HG03060 (cell line): ENCODE results near the gene PLD2.
"Not testable (repeated sequence)": the region's sequence is repeated elsewhere in the genome, so short reads cannot be mapped to it uniquely, and the experiment has no call there.

Experiments used
- ATAC-seq: cut with Tn5 transposase; IDR thresholded peaks from one replicate; pipeline ENCODE4 v1.9.1; 2021; ENCODE audit warnings: low read depth, moderate number of reproducible peaks; ENCODE audit not compliant: unreplicated experiment

PLD2 gene

GRCh38 chr17:4852567-4853207, 45.7 kb downstream of the PLD2 start:
- no peak for ATAC-seq

- no peak for ATAC-seq
These were observed 46.3 kb downstream of the PLD2 start for GRCh38 chr17:4853208-4853671.

- no peak for ATAC-seq
These were observed 47.2 kb downstream of the PLD2 start for GRCh38 chr17:4854111-4854681.

- ATAC-seq: no peak
These were observed 49.5 kb downstream of the PLD2 start for GRCh38 chr17:4856271-4856936.

GRCh38 chr17:4856937-4857314, 50.0 kb downstream of the PLD2 start:
- no peak for ATAC-seq

GRCh38 chr17:4857347-4857746, 50.4 kb downstream of the PLD2 start:
- not testable (repeated sequence) for ATAC-seq

- ATAC-seq: no peak
These were observed 51.3 kb downstream of the PLD2 start for GRCh38 chr17:4858068-4858881.

- no peak for ATAC-seq
These were observed 51.9 kb downstream of the PLD2 start for GRCh38 chr17:4858882-4859260.

- ATAC-seq: no peak
These were observed 53.1 kb downstream of the PLD2 start for GRCh38 chr17:4859816-4860625.

- no peak for ATAC-seq
These were observed 53.7 kb downstream of the PLD2 start for GRCh38 chr17:4860651-4861050.

GRCh38 chr17:4861052-4861451, 54.1 kb downstream of the PLD2 start:
- ATAC-seq: no peak

GRCh38 chr17:4862720-4863119, 55.8 kb downstream of the PLD2 start:
- ATAC-seq: no peak

GRCh38 chr17:4863321-4863720, 56.4 kb downstream of the PLD2 start:
- no peak for ATAC-seq

- ATAC-seq: not testable (repeated sequence)
These were observed 60.6 kb downstream of the PLD2 start for GRCh38 chr17:4867535-4867934.

- ATAC-seq: not testable (repeated sequence)
These were observed 62.4 kb downstream of the PLD2 start for GRCh38 chr17:4869058-4869998.

GRCh38 chr17:4870855-4871254, 63.9 kb downstream of the PLD2 start:
- ATAC-seq: no peak

GRCh38 chr17:4872786-4873185, 65.8 kb downstream of the PLD2 start:
- no peak for ATAC-seq
